ENCODE results near the gene LTB4R2. TPM values are rescaled to one million over a fixed set of nuclear protein-coding genes. Genes with fewer than 3 reads are reported as not detected.

The LTB4R2 gene
- total and polyA plus RNA-seq, 11 donors = 0.53 to 3.8 (median 1.6) TPM

- no peaks in the 10 kb centered on the region for H3K9me3 ChIP-seq
- no peak overlapping the region for H3K4me3 ChIP-seq
- peaks cover 0 to 34% (median 5%) of the 10 kb centered on the region in 12 donors for H3K4me1 ChIP-seq
- DNase-seq (no peak), ATAC-seq (no peak)
- 70 to 77% (median 72%) methylated on average over 11 of the region's 11 CpGs for whole genome bisulfite sequencing, 4 donors
- TF ChIP-seq POLR2A (IDR thresholded peaks at IDR 0.05) = no peak
- no peak for TF ChIP-seq CTCF (IDR thresholded peaks at IDR 0.05)
- no peak overlapping the region for H3K27ac ChIP-seq
- H3K36me3 ChIP-seq = peaks cover 0 to 5% (median 2%) of the 10 kb centered on the region in 9 donors
- intact Hi-C loops (cut with DNase I) = no loop called here
- no peaks in the 10 kb centered on the region for H3K27me3 ChIP-seq
These were observed 25.4 kb upstream of the LTB4R2 start for GRCh38 chr14:24284501-24285035.

DNA sequence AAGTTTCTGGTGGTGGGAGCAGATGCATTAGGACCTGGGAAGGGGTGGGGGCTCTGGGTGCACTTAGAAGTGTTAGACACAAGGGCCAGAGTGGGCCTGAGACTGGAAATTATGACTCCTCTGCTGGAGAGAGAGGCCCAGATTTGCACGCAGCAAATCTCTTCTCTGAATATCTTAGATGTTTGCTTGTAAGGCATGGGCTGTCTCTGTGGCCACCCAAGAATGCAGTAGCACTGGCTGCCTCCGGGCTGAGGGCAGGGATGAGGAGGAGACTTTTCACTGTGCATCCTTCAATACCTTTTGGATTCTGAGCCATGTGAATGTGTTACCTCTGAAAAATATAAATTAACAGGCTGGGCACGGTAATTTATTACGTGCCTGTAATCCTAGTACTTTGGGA is 24.6 kb upstream of the LTB4R2 start:
- no peak overlapping the region for H3K4me3 ChIP-seq
- 81 to 89% (median 83%) methylated on average over 4 of the region's 4 CpGs for WGBS, 4 donors
- intact Hi-C loops (cut with DNase I) = no loop called here
- peaks cover 0 to 26% (median 2%) of the 10 kb centered on the region in 12 donors for H3K4me1 ChIP-seq
- no peak overlapping the region for H3K27ac ChIP-seq
- ATAC-seq = no peak
- no peaks in the 10 kb centered on the region for H3K9me3 ChIP-seq
- DNase-seq = no peak
- peaks cover 0 to 13% (median 10%) of the 10 kb centered on the region in 9 donors for H3K36me3 ChIP-seq
- no peaks in the 10 kb centered on the region for H3K27me3 ChIP-seq
- no peak for TF ChIP-seq POLR2A (IDR thresholded peaks at IDR 0.05)

- Histone ChIP-seq H3K27ac (no peak overlapping the region), H3K9me3 (no peaks in the 10 kb centered on the region), H3K27me3 (no peaks in the 10 kb centered on the region), H3K36me3 (peaks cover 0 to 29% (median 26%) of the 10 kb centered on the region in 9 donors), H3K4me1 (peaks cover 0 to 9% (median 0%) of the 10 kb centered on the region in 12 donors), H3K4me3 (no peak overlapping the region)
- ATAC-seq = no peak
- intact Hi-C loops (cut with DNase I) = no loop called here
- no peak for TF ChIP-seq POLR2A (IDR thresholded peaks at IDR 0.05)
- TF ChIP-seq CTCF (IDR thresholded peaks at IDR 0.05) = no peak
- DNase-seq = no peak
- WGBS, 4 donors = 91 to 96% (median 95%) methylated on average over 4 to 5 of the region's 5 CpGs
These were observed 22.9 kb upstream of the LTB4R2 start for GRCh38 chr14:24286996-24287395.

DNA sequence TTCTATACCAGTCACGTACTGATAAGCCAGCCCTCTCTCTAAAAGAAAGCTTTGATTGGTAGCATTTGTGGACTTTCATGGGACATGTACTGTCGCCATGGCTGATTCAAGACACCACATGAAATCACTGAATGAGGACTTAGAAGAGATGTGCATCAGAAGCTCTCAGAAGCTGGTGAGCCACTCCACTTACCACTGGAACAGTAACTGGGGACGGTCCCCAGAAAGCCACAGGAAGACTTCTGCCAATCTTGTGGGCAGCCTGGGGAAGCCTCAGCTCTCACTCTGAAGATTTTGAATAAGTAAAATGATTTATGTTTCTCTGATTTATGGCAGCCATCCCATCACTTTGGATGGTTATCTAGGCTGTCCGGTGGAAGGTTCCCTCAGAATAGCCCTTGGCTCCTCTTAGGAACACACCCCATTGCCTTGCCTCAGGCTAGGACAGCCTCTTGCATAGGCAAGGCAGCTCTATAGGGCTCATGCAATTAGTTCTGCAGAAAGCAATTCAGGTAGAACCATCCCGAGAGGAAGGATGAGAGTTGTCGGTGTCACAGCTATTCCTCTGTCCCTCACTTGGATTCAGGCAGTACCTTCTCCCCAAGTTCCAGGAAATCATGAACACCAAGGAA is 20.2 kb upstream of the LTB4R2 start:
- TF ChIP-seq CTCF (IDR thresholded peaks at IDR 0.05) (no peak), POLR2A (IDR thresholded peaks at IDR 0.05) (no peak)
- peaks cover 0 to 57% (median 45%) of the 10 kb centered on the region in 9 donors for H3K36me3 ChIP-seq
- WGBS, 4 donors = 75 to 93% (median 83%) methylated on average over 6 of the region's 6 CpGs
- intact Hi-C loops (cut with DNase I) = loop anchor here in 1 of 10 donors (2.0 kb wide), 1 partner anchor 39 kb away; no protein-coding TSS in a partner anchor
- H3K27ac ChIP-seq = no peak overlapping the region
- H3K4me1 ChIP-seq = no peaks in the 10 kb centered on the region
- H3K4me3 ChIP-seq = no peak overlapping the region
- DNase-seq (no peak), ATAC-seq (no peak)
- H3K9me3 ChIP-seq = no peaks in the 10 kb centered on the region
- H3K27me3 ChIP-seq = no peaks in the 10 kb centered on the region

Data from heart left ventricle (tissue), 16 donors.